Activated naive CD4-positive, alpha-beta T cell treated with anti-CD3 and anti-CD28 coated beads for 36 hours (primary cell): ENCODE data around the gene LTA. TPM values are rescaled to one million over a fixed set of nuclear protein-coding genes. Genes with fewer than 3 reads are reported as not detected.

Source experiments
- CTCF ChIA-PET: fragments of 350-600 bp; sonication (Branson Sonifier 250); formaldehyde crosslinking; loops from one replicate; lab custom pipeline; 2021; ENCODE audit warnings: antibody characterized with exemption; lab: Charles Lee
- DNase-seq: peaks from one replicate; pipeline ENCODE4 v3.0.0-alpha.2; 2020
- H3K27ac Mint-ChIP-seq: one replicate; pipeline ENCODE4 v1.8.0; 2021; ENCODE audit warnings: mild to moderate bottlenecking, mixed read lengths
- H3K27me3 Mint-ChIP-seq: one replicate; pipeline ENCODE4 v1.8.0; 2021; ENCODE audit warnings: low read depth, mixed read lengths
- H3K36me3 Mint-ChIP-seq: one replicate; pipeline ENCODE4 v1.8.0; 2021; ENCODE audit warnings: low read depth, mixed read lengths
- H3K4me1 Mint-ChIP-seq: one replicate; pipeline ENCODE4 v1.8.0; 2021; ENCODE audit warnings: low read depth, mixed read lengths
- H3K4me3 Mint-ChIP-seq: one replicate; pipeline ENCODE4 v1.8.0; 2021; ENCODE audit warnings: mild to moderate bottlenecking, moderate library complexity, mixed read lengths
- H3K9me3 Mint-ChIP-seq: one replicate; pipeline ENCODE4 v1.8.0; 2021; ENCODE audit warnings: mixed read lengths
- intact Hi-C: fragments of 100-400 bp; cut with micrococcal nuclease; formaldehyde crosslinking; loops from one replicate; pipeline ENCODE4 v1.15.1; 2023
- total RNA-seq, 2 experiments: library from RNA; stranded (reverse); gene quantifications; one replicate each; pipeline ENCODE4 v1.2.3, GENCODE V29; 2021

LTA gene
- 100 to 1,000 TPM; 165 to 173 TPM for total RNA-seq

DNA sequence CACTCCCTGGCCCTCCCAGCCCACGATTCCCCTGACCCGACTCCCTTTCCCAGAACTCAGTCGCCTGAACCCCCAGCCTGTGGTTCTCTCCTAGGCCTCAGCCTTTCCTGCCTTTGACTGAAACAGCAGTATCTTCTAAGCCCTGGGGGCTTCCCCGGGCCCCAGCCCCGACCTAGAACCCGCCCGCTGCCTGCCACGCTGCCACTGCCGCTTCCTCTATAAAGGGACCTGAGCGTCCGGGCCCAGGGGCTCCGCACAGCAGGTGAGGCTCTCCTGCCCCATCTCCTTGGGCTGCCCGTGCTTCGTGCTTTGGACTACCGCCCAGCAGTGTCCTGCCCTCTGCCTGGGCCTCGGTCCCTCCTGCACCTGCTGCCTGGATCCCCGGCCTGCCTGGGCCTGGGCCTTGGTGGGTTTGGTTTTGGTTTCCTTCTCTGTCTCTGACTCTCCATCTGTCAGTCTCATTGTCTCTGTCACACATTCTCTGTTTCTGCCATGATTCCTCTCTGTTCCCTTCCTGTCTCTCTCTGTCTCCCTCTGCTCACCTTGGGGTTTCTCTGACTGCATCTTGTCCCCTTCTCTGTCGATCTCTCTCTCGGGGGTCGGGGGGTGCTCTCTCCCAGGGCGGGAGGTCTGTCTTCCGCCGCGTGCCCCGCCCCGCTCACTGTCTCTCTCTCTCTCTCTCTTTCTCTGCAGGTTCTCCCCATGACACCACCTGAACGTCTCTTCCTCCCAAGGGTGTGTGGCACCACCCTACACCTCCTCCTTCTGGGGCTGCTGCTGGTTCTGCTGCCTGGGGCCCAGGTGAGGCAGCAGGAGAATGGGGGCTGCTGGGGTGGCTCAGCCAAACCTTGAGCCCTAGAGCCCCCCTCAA is at the start of gene LTA:
Gene LTA, plus strand, starts transcription at position 249 of the 871 bp plus-strand sequence. Its CDS starts 454 bp downstream, at position 703.
- peak within 1 kb of the TSS; percentile 97 for H3K27ac Mint-ChIP-seq
- H3K9me3 Mint-ChIP-seq, result no peaks in the 10 kb centered on the region
- peaks cover 35% of the 10 kb centered on the region for H3K36me3 Mint-ChIP-seq
- H3K4me1 Mint-ChIP-seq, result peaks cover 74% of the 10 kb centered on the region
- intact Hi-C loops, result loop anchor here (1.0 to 10.0 kb wide), 4 partner anchors 8 to 1057 kb away; partner anchors contain the start of gene HSPA1B
- DNase-seq, result peak; percentile 88
- CTCF ChIA-PET, result interaction anchor here (1.9 to 19.5 kb wide), 5 partner anchors 13 to 23 kb away, joined by 11 to 618 read pairs (median 78); partner anchors contain the start of genes ATP6V1G2, DDX39B, LST1 and LTB
- peak within 1 kb of the TSS; percentile 94 for H3K4me3 Mint-ChIP-seq
- no peaks in the 10 kb centered on the region for H3K27me3 Mint-ChIP-seq

- Mint-ChIP-seq H3K9me3 (no peaks in the 10 kb centered on the region), H3K36me3 (peaks cover 10% of the 10 kb centered on the region), H3K27me3 (no peaks in the 10 kb centered on the region), H3K4me1 (no peaks in the 10 kb centered on the region), H3K4me3 (no peak overlapping the region), H3K27ac (no peak overlapping the region)
- no peak for DNase-seq
- CTCF ChIA-PET, result interaction anchor here (1.3 kb wide), 1 partner anchor 126 kb away, joined by 5 read pairs; no protein-coding TSS in a partner anchor
- intact Hi-C loops, result no loop called here
Measured at GRCh38 chr6:31525553-31525931, 46.5 kb upstream of the LTA start.

- Mint-ChIP-seq H3K4me1 (no peaks in the 10 kb centered on the region), H3K9me3 (no peaks in the 10 kb centered on the region), H3K36me3 (peaks cover 15% of the 10 kb centered on the region), H3K27me3 (no peaks in the 10 kb centered on the region), H3K4me3 (no peak overlapping the region), H3K27ac (no peak overlapping the region)
- DNase-seq, result no peak
- intact Hi-C loops, result no loop called here
- CTCF ChIA-PET, result no interaction called here
Measured at GRCh38 chr6:31525932-31526591, 46.0 kb upstream of the LTA start.

GRCh38 chr6:31528307-31528777 is 43.7 kb upstream of the LTA start:
- CTCF ChIA-PET, result interaction anchor here (0.8 to 1.2 kb wide), 2 partner anchors 13 to 70 kb away, joined by 4 to 7 read pairs; no protein-coding TSS in a partner anchor
- no peak for DNase-seq
- no peak overlapping the region for H3K4me3 Mint-ChIP-seq
- peaks cover 12% of the 10 kb centered on the region for H3K4me1 Mint-ChIP-seq
- H3K36me3 Mint-ChIP-seq, result peaks cover 32% of the 10 kb centered on the region
- no peaks in the 10 kb centered on the region for H3K27me3 Mint-ChIP-seq
- no peak overlapping the region for H3K27ac Mint-ChIP-seq
- H3K9me3 Mint-ChIP-seq, result no peaks in the 10 kb centered on the region
- intact Hi-C loops, result no loop called here

DNA sequence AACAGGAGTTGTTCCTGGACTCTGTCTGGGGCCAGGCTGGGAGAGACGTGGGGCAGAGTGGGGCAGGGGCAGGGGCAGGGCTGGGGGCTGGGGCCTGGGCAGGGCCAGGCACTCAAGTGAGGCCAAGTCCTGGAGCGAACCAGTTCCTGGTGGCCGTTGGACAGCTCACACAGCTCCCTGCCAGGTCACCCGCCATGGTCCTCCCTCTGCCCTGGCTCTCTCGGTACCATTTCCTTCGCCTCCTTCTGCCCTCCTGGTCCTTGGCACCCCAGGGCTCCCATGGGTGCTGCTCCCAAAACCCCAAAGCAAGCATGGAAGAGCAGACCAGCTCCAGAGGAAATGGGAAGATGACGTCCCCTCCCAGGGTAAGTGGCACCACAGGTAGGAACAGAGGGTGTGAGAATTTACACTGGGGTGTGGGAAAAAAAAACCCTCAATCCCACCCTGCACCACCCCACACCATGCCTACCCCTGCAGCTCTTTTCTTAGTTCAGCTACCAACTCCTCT is 43.2 kb upstream of the LTA start, which contains the start of gene MCCD1:
Gene MCCD1, plus strand, starts transcription at position 142 of the 508 bp plus-strand sequence. Its CDS starts 53 bp downstream, at position 195.
- Mint-ChIP-seq H3K4me1 (peaks cover 16% of the 10 kb centered on the region), H3K9me3 (no peaks in the 10 kb centered on the region), H3K27ac (no peak within 1 kb of the TSS), H3K27me3 (no peaks in the 10 kb centered on the region), H3K36me3 (peaks cover 36% of the 10 kb centered on the region), H3K4me3 (no peak within 1 kb of the TSS)
- CTCF ChIA-PET, result interaction anchor here (1.2 kb wide), 1 partner anchor 69 kb away, joined by 4 read pairs; no protein-coding TSS in a partner anchor
- intact Hi-C loops, result no loop called here
- no peak for DNase-seq

DNA sequence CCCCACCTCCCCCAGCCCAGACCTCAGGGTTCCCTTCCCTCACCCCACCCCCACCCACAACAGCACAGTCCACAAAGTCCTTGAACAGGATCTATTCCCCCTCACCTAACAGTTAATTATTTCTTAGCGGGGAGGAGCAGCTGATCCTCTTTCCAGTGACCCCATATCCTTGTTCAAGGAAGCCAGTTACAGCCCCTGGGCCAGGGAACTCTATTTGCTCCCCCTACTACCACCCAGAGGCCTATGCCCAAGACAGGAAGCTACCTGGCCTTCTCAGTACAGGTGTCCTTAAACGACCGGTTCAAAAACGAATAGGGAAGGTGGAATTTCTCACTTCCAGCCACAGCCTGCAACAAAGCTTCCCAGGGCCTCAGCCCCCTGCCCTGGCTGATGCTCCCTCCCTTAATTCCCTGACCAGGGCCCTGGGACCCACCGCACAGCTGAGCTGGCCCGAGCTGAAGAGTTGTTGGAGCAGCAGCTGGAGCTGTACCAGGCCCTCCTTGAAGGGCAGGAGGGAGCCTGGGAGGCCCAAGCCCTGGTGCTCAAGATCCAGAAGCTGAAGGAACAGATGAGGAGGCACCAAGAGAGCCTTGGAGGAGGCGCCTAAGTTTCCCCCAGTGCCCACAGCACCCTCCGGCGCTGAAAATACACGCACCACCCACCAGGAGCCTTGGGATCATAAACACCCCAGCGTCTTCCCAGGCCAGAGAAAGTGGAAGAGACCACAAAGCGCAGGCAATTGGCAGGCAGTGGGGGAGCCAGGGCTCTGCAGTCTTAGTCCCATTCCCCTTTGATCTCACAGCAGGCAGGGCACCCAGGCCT is 42.5 kb upstream of the LTA start:
- no peaks in the 10 kb centered on the region for H3K27me3 Mint-ChIP-seq
- H3K9me3 Mint-ChIP-seq, result no peaks in the 10 kb centered on the region
- H3K27ac Mint-ChIP-seq, result no peak overlapping the region
- intact Hi-C loops, result no loop called here
- H3K4me1 Mint-ChIP-seq, result peaks cover 19% of the 10 kb centered on the region
- DNase-seq, result no peak
- no peak overlapping the region for H3K4me3 Mint-ChIP-seq
- peaks cover 42% of the 10 kb centered on the region for H3K36me3 Mint-ChIP-seq
- CTCF ChIA-PET, result interaction anchor here (0.5 kb wide), 1 partner anchor 67 kb away, joined by 5 read pairs; no protein-coding TSS in a partner anchor

GRCh38 chr6:31530659-31531058 is 41.4 kb upstream of the LTA start:
- H3K4me3 Mint-ChIP-seq, result no peak overlapping the region
- peaks cover 52% of the 10 kb centered on the region for H3K36me3 Mint-ChIP-seq
- intact Hi-C loops, result no loop called here
- peaks cover 27% of the 10 kb centered on the region for H3K4me1 Mint-ChIP-seq
- no peaks in the 10 kb centered on the region for H3K9me3 Mint-ChIP-seq
- H3K27ac Mint-ChIP-seq, result no peak overlapping the region
- CTCF ChIA-PET, result interaction anchor here (0.6 kb wide), 1 partner anchor 158 kb away, joined by 3 read pairs; no protein-coding TSS in a partner anchor
- H3K27me3 Mint-ChIP-seq, result no peaks in the 10 kb centered on the region
- no peak for DNase-seq

- Mint-ChIP-seq H3K27ac (no peak overlapping the region), H3K36me3 (peaks cover 57% of the 10 kb centered on the region), H3K27me3 (no peaks in the 10 kb centered on the region), H3K4me3 (no peak overlapping the region), H3K9me3 (no peaks in the 10 kb centered on the region), H3K4me1 (peaks cover 32% of the 10 kb centered on the region)
- intact Hi-C loops, result no loop called here
- CTCF ChIA-PET, result interaction anchor here (2.1 kb wide), 1 partner anchor 66 kb away, joined by 4 read pairs; no protein-coding TSS in a partner anchor
- no peak for DNase-seq
Measured at GRCh38 chr6:31531162-31531561, 40.9 kb upstream of the LTA start.

DNA sequence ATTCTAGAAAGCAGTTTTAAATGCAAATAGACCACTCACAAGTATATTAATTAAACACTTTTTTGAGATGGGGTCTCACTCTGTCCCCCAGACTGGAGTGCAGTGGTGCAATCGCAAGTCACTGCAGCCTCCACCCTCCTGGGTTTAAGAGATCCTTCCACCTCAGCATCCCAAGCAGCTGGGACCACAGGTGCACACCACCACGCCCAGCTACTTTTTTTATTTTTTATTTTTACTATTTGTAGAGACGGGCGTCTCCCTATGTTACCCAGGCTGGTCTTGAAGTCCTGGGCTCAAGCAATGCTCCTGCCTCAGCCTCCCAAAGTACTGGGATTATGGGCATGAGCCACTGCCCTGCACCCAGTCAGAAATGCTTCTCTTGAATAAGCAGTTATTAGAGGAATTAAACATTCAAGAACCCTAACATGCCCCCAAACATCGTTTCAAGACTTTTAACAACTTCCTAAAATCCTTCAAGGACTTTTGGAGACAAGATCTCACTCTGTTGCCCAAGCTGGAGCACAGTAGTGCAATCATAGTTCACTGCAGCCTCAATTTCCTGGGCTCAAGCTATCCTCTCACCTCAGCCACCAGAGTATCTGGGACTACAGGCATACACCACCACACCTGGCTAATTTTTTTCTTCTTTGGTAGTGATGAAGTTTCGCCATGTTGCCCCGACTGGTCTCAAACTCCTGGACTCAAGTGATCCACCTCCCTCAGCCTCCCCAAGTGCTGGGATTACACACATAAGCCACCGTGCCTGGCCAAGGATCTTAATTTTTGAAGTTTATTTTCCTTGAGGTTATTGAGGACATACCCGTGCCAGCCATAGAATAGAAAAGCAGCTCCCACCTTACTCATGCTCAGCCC is 40.1 kb upstream of the LTA start:
- Mint-ChIP-seq H3K4me3 (no peak overlapping the region), H3K27me3 (no peaks in the 10 kb centered on the region), H3K36me3 (peaks cover 64% of the 10 kb centered on the region), H3K27ac (peak overlapping the region; percentile 28), H3K4me1 (peaks cover 38% of the 10 kb centered on the region), H3K9me3 (no peaks in the 10 kb centered on the region)
- no peak for DNase-seq
- intact Hi-C loops, result no loop called here
- CTCF ChIA-PET, result interaction anchor here (1.1 to 2.1 kb wide), 2 partner anchors 15 to 65 kb away, joined by 3 to 4 read pairs; no protein-coding TSS in a partner anchor

DNA sequence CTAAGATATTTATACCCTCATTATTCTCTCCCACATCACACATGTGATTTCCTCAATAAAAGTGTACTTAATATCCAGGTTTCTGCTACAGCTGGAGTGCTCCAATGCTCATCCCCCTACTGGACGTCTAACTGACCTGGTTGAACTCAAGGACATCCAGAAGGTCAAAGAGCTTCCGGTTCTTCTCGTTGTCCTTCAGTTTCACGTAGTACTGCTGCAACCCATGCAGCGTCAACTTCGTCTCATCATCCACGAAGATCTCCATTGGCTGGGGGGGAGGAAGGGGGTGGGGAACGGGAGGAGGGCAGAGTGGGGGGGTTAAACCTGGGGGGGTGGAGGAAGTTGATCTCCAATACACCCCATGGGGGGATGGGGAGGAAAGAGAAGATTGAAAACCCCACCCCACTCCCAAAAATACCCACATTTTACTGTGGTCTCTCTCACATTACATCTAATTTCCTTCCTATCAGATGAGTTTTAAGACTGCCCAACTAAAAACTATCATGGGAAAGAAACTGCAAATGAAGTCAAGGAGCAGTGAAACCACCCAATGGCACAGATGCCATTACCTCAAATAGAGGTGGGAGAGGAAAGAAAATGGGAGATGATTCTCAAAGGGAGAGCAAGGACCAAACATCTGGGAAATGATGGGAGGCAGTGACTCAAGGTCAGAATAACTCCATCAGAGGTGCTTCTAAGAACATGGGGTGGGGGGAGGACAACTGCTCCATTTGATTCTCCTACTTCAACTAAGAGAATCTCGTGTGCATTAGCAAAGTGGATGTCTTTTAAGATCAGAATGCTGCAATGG is 39.2 kb upstream of the LTA start:
- peaks cover 67% of the 10 kb centered on the region for H3K36me3 Mint-ChIP-seq
- DNase-seq, result no peak
- no peaks in the 10 kb centered on the region for H3K27me3 Mint-ChIP-seq
- no peak overlapping the region for H3K4me3 Mint-ChIP-seq
- intact Hi-C loops, result no loop called here
- peak overlapping the region; percentile 21 for H3K27ac Mint-ChIP-seq
- H3K9me3 Mint-ChIP-seq, result no peaks in the 10 kb centered on the region
- CTCF ChIA-PET, result interaction anchor here (1.1 to 2.1 kb wide), 2 partner anchors 16 to 64 kb away, joined by 3 to 4 read pairs; no protein-coding TSS in a partner anchor
- peaks cover 42% of the 10 kb centered on the region for H3K4me1 Mint-ChIP-seq
